Ishikawa (cell line): ENCODE data around the gene ADIPOQ.

ENCODE experiments used
- CEBPB ChIP-seq: IDR thresholded peaks from 2 replicates; pipeline ENCODE4 v1.6.1; 2012
- CREB1 ChIP-seq: IDR thresholded peaks from 2 replicates; pipeline ENCODE4 v1.6.1; 2012; ENCODE audit warnings: low read depth
- EGR1 ChIP-seq: IDR thresholded peaks from 2 replicates; pipeline ENCODE4 v1.6.1; 2012
- EP300 ChIP-seq: IDR thresholded peaks from 2 replicates; pipeline ENCODE4 v1.6.1; 2012; ENCODE audit warnings: borderline replicate concordance
- FOXM1 ChIP-seq: IDR thresholded peaks from 2 replicates; pipeline ENCODE4 v1.6.1; 2012; ENCODE audit warnings: low read depth, borderline replicate concordance
- NFIC ChIP-seq: IDR thresholded peaks from 2 replicates; pipeline ENCODE4 v1.6.1; 2012
- RAD21 ChIP-seq: IDR thresholded peaks from 2 replicates; pipeline ENCODE4 v1.6.1; 2012; ENCODE audit warnings: low read depth
- TAF1 ChIP-seq: IDR thresholded peaks from 2 replicates; pipeline ENCODE4 v1.6.1; 2012; ENCODE audit warnings: low read depth, mild to moderate bottlenecking
- TCF12 ChIP-seq: IDR thresholded peaks from 2 replicates; pipeline ENCODE4 v1.6.1; 2012; ENCODE audit warnings: low read depth
- TEAD4 ChIP-seq: IDR thresholded peaks from 2 replicates; pipeline ENCODE4 v1.6.1; 2012
- YY1 ChIP-seq: IDR thresholded peaks from 2 replicates; pipeline ENCODE4 v1.6.1; 2012; ENCODE audit warnings: low read depth
- ZBTB7A ChIP-seq: IDR thresholded peaks from 2 replicates; pipeline ENCODE4 v1.6.1; 2012; ENCODE audit warnings: low read depth
- TF ChIP-seq, protein P1 (sequence below): IDR thresholded peaks from 2 replicates; pipeline ENCODE4 v1.6.1; 2012
- TF ChIP-seq, protein P2 (sequence below): IDR thresholded peaks from 2 replicates; pipeline ENCODE4 v1.6.1; 2012
- TF ChIP-seq, protein P3 (sequence below): IDR thresholded peaks from 2 replicates; pipeline ENCODE4 v1.6.1; 2012; ENCODE audit warnings: low read depth, mild to moderate bottlenecking

The ADIPOQ gene

DNA sequence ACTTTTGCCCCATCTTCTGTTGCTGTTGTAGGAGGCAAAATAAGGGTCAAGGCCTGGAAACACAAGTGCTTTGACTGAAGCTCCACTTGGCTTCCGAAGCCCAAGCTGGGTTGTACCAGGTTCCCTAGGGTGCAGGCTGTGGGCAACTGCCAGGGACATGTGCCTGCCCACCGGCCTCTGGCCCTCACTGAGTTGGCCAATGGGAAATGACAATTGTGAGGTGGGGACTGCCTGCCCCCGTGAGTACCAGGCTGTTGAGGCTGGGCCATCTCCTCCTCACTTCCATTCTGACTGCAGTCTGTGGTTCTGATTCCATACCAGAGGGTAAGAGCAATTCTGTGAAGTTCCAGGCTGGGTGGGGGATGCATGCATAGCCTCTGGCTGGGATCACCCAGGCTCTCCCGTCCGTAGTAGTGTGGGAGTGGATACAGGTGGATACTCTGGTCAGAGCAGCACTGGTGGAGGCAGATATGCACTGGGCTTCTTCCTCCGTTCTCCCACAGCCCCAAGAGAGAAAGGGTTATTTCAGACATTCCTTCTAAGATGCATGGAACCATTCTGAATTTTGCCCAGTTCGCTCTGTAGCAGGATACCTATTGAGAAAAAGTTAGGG, at the start of gene ADIPOQ:
ADIPOQ (plus strand) TSS at position 285 of the 613 bp plus-strand sequence. CDS start 10,349 bp downstream, outside the sequence.
- TF ChIP-seq TEAD4 (no peak), FOXM1 (no peak), EP300 (no peak), TAF1 (no peak), EGR1 (no peak), YY1 (no peak), TCF12 (no peak), CREB1 (no peak), RAD21 (no peak)
- TF ChIP-seq, protein P1, sequence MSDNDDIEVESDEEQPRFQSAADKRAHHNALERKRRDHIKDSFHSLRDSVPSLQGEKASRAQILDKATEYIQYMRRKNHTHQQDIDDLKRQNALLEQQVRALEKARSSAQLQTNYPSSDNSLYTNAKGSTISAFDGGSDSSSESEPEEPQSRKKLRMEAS, result no peak

- TF ChIP-seq TEAD4 (no peak), FOXM1 (no peak), ZBTB7A (no peak), YY1 (no peak), EGR1 (no peak), TCF12 (no peak), CREB1 (no peak), EP300 (no peak), CEBPB (no peak)
- TF ChIP-seq, protein P1, result no peak
- TF ChIP-seq, protein P2, sequence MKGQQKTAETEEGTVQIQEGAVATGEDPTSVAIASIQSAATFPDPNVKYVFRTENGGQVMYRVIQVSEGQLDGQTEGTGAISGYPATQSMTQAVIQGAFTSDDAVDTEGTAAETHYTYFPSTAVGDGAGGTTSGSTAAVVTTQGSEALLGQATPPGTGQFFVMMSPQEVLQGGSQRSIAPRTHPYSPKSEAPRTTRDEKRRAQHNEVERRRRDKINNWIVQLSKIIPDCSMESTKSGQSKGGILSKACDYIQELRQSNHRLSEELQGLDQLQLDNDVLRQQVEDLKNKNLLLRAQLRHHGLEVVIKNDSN, result no peak
- TF ChIP-seq, protein P3, sequence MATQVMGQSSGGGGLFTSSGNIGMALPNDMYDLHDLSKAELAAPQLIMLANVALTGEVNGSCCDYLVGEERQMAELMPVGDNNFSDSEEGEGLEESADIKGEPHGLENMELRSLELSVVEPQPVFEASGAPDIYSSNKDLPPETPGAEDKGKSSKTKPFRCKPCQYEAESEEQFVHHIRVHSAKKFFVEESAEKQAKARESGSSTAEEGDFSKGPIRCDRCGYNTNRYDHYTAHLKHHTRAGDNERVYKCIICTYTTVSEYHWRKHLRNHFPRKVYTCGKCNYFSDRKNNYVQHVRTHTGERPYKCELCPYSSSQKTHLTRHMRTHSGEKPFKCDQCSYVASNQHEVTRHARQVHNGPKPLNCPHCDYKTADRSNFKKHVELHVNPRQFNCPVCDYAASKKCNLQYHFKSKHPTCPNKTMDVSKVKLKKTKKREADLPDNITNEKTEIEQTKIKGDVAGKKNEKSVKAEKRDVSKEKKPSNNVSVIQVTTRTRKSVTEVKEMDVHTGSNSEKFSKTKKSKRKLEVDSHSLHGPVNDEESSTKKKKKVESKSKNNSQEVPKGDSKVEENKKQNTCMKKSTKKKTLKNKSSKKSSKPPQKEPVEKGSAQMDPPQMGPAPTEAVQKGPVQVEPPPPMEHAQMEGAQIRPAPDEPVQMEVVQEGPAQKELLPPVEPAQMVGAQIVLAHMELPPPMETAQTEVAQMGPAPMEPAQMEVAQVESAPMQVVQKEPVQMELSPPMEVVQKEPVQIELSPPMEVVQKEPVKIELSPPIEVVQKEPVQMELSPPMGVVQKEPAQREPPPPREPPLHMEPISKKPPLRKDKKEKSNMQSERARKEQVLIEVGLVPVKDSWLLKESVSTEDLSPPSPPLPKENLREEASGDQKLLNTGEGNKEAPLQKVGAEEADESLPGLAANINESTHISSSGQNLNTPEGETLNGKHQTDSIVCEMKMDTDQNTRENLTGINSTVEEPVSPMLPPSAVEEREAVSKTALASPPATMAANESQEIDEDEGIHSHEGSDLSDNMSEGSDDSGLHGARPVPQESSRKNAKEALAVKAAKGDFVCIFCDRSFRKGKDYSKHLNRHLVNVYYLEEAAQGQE, result no peak
These were observed 44.2 kb upstream of the ADIPOQ start for GRCh38 chr3:186798239-186798874.

DNA sequence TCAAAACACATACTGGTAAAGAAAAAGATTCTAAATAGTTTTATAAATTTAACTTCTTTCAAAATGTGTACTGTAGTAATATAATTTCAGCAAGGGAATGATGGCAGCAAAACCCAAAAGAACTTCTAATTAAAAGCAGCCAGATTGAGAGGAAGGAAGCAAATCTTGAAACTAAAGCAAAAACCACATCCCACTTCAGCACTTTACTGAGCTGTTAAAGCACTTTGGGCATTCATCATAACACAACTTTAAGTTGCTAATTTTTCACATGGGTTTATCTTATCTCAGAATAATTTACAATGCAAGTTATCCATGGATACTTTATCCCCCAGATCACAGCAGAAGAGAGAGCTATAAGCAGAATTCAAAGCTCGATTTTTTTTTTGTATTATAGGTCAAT, 42.2 kb upstream of the ADIPOQ start:
- TF ChIP-seq CEBPB (no peak), NFIC (no peak), TCF12 (no peak), RAD21 (no peak), CREB1 (no peak), FOXM1 (no peak), EP300 (no peak), ZBTB7A (no peak), YY1 (no peak), TEAD4 (no peak), EGR1 (no peak), TAF1 (no peak)
- TF ChIP-seq, protein P3, result no peak
- TF ChIP-seq, protein P2, result no peak
- TF ChIP-seq, protein P1, result no peak

GRCh38 chr3:186802701-186803100, 39.8 kb upstream of the ADIPOQ start:
- TF ChIP-seq TEAD4, result no peak
- no peak for TF ChIP-seq YY1
- TF ChIP-seq, protein P3, result no peak
- TF ChIP-seq, protein P1, result no peak
- no peak for TF ChIP-seq TAF1
- TF ChIP-seq, protein P2, result no peak
- no peak for TF ChIP-seq CEBPB
- TF ChIP-seq FOXM1, result no peak
- no peak for TF ChIP-seq EGR1
- TF ChIP-seq EP300, result no peak
- no peak for TF ChIP-seq NFIC
- TF ChIP-seq TCF12, result no peak
- no peak for TF ChIP-seq CREB1
- TF ChIP-seq ZBTB7A, result no peak
- TF ChIP-seq RAD21, result no peak
